ENCODE results near the gene TENT5C.

Gene TENT5C

GRCh38 chr1:117613969-117614729 is 8.3 kb downstream of the TENT5C start:
- DNase-seq: no peak

- peak; percentile 28 for DNase-seq
Observed at GRCh38 chr1:117615474-117615873, 9.6 kb downstream of the TENT5C start.

- DNase-seq: peak; percentile 39
Observed at GRCh38 chr1:117616356-117616755, 10.5 kb downstream of the TENT5C start.

DNA sequence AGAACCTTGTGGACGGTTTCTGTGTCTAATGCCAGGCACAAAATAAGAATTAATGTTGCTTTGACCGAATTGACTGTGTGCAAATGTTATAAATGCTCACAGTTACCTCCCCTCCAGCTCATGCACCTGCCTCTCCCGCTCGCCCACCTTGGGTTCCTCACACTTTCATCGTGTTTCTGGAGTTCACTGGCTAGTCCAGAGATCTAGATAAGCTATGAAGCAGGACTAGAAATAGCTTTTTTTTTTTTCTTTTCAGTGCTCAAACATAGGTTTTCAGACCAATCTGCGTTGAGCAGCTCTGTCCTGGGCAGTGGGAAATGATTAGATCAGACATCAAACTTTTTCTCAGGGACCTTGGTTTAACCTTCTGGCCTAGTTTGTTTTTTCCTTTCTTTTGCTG is 11.1 kb downstream of the TENT5C start:
- DNase-seq: no peak

DNA sequence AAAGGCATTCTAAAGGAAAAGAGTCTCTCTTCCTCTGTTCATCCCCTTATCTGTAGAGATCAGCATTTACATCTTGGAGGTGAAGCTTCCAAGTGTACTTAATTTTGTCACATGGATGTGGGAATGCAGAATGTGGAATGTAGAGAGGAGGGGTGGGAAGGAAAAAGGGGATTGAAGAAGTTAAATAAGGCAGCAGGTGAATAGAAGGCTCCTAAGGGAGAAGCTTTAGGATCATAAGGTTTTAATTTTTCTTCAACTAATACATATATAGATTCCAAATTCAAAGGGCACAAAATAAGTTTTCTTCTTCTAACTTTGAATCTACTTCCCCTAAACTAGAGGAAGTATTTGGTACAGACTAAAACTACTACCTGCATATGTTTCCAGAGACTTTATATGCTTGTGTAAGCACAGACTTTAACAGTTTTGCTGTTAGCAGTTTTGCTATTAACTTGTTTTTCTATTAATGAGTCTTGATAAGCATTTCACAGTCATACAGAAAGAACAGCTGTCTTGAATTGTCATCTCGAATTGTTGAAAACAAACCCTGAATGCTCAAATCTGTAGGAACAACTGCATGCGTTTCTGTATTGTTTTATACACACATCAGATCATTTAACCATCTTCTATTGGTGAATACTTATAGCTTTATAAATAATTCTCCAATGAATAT is 12.7 kb downstream of the TENT5C start:
- no peak for DNase-seq

- DNase-seq: no peak
Observed at GRCh38 chr1:117620440-117620839, 14.6 kb downstream of the TENT5C start.

GRCh38 chr1:117621316-117621715 is 15.5 kb downstream of the TENT5C start:
- DNase-seq: no peak

GRCh38 chr1:117622726-117623125 is 16.9 kb downstream of the TENT5C start:
- DNase-seq: no peak

DNA sequence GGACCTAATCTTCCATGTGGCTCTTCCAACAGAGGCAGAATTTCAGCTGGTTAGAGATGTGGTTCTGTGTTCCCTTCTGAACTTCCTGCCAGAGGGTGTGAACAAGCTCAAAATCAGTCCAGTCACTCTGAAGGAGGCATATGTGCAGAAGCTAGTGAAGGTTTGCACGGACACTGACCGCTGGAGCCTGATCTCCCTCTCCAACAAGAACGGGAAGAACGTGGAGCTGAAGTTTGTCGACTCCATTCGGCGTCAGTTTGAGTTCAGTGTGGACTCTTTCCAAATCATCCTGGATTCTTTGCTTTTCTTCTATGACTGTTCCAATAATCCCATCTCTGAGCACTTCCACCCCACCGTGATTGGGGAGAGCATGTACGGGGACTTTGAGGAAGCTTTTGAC is 17.3 kb downstream of the TENT5C start:
- no peak for DNase-seq

DNA sequence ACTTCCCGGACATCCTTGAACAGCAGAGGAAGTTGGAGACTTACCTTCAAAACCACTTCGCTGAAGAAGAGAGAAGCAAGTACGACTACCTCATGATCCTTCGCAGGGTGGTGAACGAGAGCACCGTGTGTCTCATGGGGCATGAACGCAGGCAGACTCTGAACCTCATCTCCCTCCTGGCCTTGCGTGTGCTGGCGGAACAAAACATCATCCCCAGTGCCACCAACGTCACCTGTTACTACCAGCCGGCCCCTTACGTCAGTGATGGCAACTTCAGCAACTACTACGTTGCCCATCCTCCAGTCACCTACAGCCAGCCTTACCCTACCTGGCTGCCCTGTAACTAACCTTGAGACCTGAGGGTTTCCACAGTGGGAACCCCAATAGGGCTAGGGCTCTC is 17.9 kb downstream of the TENT5C start:
- DNase-seq: no peak

- DNase-seq: peak; percentile 84
Observed at GRCh38 chr1:117627546-117628130, 21.8 kb downstream of the TENT5C start.

DNA sequence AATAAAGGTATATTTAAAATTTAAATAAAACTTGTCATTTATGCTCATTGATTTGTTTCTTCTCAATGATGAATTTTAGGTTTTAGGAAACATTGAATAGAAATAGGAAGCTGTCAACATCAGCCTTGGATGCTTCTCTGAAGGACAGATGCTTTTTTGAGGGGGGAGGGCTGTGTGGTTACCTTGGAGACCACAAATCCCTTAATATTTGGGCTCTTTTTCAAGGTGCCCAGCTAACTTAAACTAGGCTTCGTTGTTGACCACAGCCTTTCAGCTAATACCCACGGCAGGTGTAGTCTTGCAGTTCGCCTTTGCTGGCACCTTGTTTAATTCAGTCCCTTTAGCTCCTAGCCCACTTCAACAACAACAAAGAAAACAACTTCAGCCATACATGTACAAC is 22.5 kb downstream of the TENT5C start:
- no peak for DNase-seq

GRCh38 chr1:117629625-117630422 is 24.0 kb downstream of the TENT5C start:
- DNase-seq: no peak

DNA sequence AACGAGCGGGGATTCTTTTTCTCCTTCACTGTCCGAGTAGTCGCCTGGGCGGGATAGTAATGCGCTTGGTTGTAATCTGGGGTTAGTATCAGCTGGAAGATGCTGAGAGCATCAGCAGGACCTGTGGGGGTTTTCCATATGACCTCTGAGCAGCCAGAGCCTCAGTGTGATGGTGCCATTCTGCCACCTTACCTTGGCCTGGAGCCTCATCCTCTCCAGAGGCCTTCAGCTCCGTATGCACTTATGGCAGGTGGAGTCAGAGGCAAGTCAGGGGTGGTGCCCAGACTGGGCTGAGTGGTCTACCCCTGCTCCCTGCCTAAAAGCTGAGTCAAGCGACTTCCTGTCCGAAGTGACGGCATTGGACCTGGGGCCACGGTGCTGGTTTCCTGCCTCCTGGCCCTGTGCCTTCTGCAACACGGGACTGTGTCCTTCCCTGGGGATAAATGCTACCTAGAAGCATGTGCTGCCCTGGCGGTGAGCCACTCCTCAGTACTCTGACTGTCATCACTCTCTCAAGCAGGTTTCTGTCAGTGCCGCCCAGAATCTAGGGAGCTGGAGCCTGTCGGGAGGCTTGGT is 24.7 kb downstream of the TENT5C start:
- peak; percentile 13 for DNase-seq

GRCh38 chr1:117631359-117632160 is 25.7 kb downstream of the TENT5C start:
- DNase-seq: peak; percentile 23

DNA sequence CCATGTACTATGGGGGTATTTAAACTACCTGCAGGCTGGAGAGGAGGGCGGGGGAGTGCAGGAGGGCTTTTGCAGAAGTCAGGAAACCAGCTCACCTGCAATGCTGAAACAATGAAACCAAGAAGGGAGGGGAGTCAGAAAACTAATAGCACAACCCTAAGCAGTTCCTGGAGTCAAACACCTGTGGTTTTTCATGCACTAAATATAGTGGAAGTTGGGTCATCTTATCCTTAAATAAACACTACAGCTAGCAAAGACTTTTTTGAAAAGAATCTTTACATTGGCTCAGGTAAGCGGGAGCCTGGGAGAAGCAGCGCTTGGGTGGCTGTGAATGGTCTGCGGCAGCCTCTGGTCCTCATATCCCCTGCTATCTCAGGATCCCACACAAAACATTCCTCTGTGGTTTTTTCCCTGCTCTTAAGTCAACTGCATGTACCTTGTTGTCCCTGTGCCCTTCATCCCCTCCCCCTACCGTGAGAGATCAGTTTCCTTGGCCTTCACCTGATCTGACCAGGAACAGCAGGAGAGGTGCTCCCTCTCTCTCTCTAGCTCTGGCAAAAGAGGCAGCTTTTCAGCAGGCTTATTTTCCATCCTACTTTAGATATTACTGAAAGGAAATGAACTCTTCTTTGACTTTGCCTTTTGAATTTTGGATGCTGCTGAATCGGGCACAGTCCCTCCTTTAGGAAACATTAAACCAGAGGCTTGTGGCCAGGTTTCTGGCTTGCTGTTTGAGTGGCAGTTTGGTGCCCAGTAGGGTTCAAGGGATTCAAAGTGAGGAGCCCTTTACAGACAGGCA is 26.6 kb downstream of the TENT5C start:
- DNase-seq: peak; percentile 82

DNA sequence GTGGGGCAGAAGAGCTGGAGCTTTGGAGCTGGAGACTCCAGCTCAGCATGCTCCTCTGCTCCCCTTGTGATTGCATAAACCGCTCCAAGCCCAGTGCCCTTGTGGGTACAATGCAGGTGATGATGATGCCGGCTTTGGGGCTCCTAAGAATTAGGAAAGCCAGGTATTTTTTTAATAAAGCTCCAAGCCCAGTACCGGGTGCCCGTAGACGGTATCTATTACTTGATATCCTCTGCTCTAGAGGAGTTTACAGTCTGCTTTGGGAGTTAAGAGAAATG is 27.2 kb downstream of the TENT5C start:
- no peak for DNase-seq

DNA sequence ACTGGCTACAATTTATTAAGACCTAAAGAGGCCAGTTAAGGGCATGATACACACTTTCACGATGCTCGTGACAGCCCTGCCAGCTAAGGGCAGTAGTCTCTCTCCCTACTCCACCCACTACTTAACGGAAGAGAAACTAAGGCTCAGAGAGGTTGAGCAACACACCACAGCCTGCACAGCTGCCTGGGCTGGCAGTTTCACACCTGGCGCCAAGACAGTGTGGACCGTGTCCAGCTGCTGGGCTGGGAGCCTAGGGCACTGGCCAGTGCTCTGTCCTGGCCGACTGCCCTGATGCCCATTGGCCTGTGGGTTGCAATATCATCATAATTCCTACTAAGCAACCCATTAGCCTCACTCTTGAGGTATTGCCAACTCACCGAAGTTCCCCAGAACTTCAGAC is 27.6 kb downstream of the TENT5C start:
- no peak for DNase-seq

- no peak for DNase-seq
Observed at GRCh38 chr1:117633936-117634335, 28.1 kb downstream of the TENT5C start.

DNA sequence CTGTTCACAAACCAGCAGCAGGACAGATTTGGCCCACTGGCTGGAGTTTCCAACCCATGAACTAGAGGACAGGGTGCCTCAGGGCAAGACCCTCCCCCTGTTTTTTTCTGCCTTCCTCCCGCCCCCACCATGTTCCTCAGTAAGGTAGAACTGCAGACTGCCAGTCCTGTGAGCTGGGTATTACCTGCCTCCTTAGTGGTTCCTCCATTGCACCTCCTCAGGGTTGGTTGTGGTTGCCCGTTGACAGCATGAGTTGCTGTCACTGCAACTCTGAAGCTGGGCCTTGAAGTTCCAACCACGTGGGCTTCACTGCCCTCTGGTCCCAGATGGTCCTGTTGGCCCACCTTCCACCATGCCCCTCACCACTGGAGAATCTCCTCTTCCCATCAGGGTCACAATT is 28.8 kb downstream of the TENT5C start:
- DNase-seq: no peak

- DNase-seq: no peak
Observed at GRCh38 chr1:117635805-117636204, 30.0 kb downstream of the TENT5C start.
